ENCODE results near the gene USP32. TPM values are rescaled to one million over a fixed set of nuclear protein-coding genes. Genes with fewer than 3 reads are reported as not detected.

USP32 gene
- total and polyA plus RNA-seq, 2 donors (not counting 1 experiment from before 2014, with no cell fraction given) = 7.7 to 48.8 TPM

DNA sequence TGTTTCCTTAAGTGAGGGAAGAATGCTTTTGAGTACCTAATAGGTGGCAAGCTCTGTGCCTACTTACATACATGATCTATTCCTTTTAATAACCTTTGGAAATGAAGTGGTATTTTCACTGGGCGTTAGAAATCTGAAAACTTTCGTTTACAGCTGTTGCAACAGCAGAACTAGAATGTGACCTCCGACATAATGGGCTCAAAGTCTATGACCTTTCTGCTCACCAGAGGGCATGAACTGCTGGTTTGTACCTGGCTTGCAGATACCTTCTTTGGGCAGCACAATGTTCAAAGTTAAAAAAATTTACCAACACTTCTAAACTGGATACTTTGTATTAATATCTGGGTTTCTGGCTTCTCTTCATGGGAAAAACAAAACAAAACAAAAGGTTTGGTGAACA, 217.9 kb downstream of the USP32 start:
- peaks cover 0 to 15% of the 10 kb centered on the region in 2 experiments for H3K36me3 ChIP-seq (replicated peaks in 1 of 2; ENCODE audit: control extremely low read depth in 1 of 2, control insufficient read depth in 1 of 2, extremely low read depth in 1 of 2, insufficient read depth in 2 of 2, low read length in 1 of 2)
- no peaks in the 10 kb centered on the region for H3K27me3 Mint-ChIP-seq
- no peaks in the 10 kb centered on the region for H3K4me1 ChIP-seq (ENCODE audit: control insufficient read depth in 2 of 2, insufficient read depth in 2 of 2, low read length in 2 of 2)
- H3K9me3 ChIP-seq (ENCODE audit: control extremely low read depth in 1 of 3, control insufficient read depth in 2 of 3, insufficient read depth in 1 of 3, low read length in 2 of 3) = no peaks in the 10 kb centered on the region
- intact Hi-C loops (cut with micrococcal nuclease) = no loop called here
- CTCF ChIA-PET = no interaction called here
- H3K27ac Mint-ChIP-seq = no peak overlapping the region
- ATAC-seq (ENCODE audit: low read depth) (no peak), DNase-seq (no peak)
- H3K4me2 ChIP-seq (replicated peaks; ENCODE audit: low read depth, low read length, poor library complexity, severe bottlenecking) = no peak overlapping the region
- H3K4me3 Mint-ChIP-seq = no peak overlapping the region
- no peaks in the 10 kb centered on the region for H3K9me3 Mint-ChIP-seq (ENCODE audit: insufficient read depth)
- H3K4me1 Mint-ChIP-seq = peaks cover 5% of the 10 kb centered on the region
- TF ChIP-seq, protein P1, sequence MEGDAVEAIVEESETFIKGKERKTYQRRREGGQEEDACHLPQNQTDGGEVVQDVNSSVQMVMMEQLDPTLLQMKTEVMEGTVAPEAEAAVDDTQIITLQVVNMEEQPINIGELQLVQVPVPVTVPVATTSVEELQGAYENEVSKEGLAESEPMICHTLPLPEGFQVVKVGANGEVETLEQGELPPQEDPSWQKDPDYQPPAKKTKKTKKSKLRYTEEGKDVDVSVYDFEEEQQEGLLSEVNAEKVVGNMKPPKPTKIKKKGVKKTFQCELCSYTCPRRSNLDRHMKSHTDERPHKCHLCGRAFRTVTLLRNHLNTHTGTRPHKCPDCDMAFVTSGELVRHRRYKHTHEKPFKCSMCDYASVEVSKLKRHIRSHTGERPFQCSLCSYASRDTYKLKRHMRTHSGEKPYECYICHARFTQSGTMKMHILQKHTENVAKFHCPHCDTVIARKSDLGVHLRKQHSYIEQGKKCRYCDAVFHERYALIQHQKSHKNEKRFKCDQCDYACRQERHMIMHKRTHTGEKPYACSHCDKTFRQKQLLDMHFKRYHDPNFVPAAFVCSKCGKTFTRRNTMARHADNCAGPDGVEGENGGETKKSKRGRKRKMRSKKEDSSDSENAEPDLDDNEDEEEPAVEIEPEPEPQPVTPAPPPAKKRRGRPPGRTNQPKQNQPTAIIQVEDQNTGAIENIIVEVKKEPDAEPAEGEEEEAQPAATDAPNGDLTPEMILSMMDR (IDR thresholded peaks at IDR 0.05) = no peak
- no peak for TF ChIP-seq EZH2 (IDR thresholded peaks at IDR 0.05; ENCODE audit: borderline replicate concordance, insufficient read depth, low read depth, low read length, poor library complexity, severe bottlenecking)
- no peak overlapping the region for H3K9ac ChIP-seq (ENCODE audit: low read length)
- no peak overlapping the region for H2AFZ ChIP-seq (ENCODE audit: insufficient read depth, low read depth, low read length, poor library complexity, severe bottlenecking)
- POLR2A ChIA-PET = no interaction called here
- no peak overlapping the region for H3K27ac ChIP-seq (ENCODE audit: low read length in 2 of 2)
- H3K79me2 ChIP-seq (ENCODE audit: control insufficient read depth, insufficient read depth, low read length) = no peaks in the 10 kb centered on the region
- no peak overlapping the region for H3K4me3 ChIP-seq (ENCODE audit: control extremely low read depth in 1 of 5, extremely low read depth in 1 of 5, insufficient read depth in 1 of 5, low read depth in 2 of 5, low read length in 4 of 5)
- 91% methylated on average over 3 of the region's 3 CpGs for WGBS (ENCODE audit: insufficient coverage)
- H4K20me1 ChIP-seq (ENCODE audit: control insufficient read depth, insufficient read depth, low read length, poor library complexity, severe bottlenecking) = no peaks in the 10 kb centered on the region
- no peaks in the 10 kb centered on the region for H3K27me3 ChIP-seq (replicated peaks in 1 of 4; ENCODE audit: control extremely low read depth in 1 of 4, control insufficient read depth in 3 of 4, insufficient read depth in 4 of 4, low read length in 3 of 4)

DNA sequence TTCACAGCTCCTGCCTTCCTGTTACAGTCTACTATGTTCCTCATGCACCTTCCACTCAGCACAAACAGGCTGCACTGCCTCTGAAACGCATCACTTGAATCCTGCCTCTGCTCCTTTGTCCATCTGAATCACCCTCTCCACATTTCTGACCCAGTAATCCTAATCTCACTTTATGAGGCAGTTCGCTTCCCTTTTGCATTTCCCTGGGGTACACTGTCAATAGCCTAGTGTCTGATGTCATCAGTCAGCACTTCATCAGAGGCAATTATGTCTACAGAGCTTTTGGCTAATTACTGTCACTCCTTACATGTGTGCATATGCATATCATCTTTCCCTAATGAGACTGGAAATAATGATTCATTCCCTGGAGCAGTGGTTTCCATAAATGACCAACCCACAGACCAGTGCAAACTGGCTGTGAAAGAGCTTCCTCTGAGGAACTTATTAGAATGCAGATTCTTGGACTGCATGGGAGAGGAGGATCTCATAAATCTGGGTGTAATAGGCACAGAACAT, 218.6 kb downstream of the USP32 start:
- Histone ChIP-seq H3K4me2 (replicated peaks; ENCODE audit: low read depth, low read length, poor library complexity, severe bottlenecking) (no peak overlapping the region), H3K9me3 (ENCODE audit: control extremely low read depth in 1 of 3, control insufficient read depth in 2 of 3, insufficient read depth in 1 of 3, low read length in 2 of 3) (no peaks in the 10 kb centered on the region), H4K20me1 (ENCODE audit: control insufficient read depth, insufficient read depth, low read length, poor library complexity, severe bottlenecking) (no peaks in the 10 kb centered on the region), H2AFZ (ENCODE audit: insufficient read depth, low read depth, low read length, poor library complexity, severe bottlenecking) (no peak overlapping the region), H3K9ac (ENCODE audit: low read length) (no peak overlapping the region), H3K4me1 (ENCODE audit: control insufficient read depth in 2 of 2, insufficient read depth in 2 of 2, low read length in 2 of 2) (no peaks in the 10 kb centered on the region), H3K79me2 (ENCODE audit: control insufficient read depth, insufficient read depth, low read length) (no peaks in the 10 kb centered on the region), H3K36me3 (replicated peaks in 1 of 2; ENCODE audit: control extremely low read depth in 1 of 2, control insufficient read depth in 1 of 2, extremely low read depth in 1 of 2, insufficient read depth in 2 of 2, low read length in 1 of 2) (peaks cover 0 to 8% of the 10 kb centered on the region in 2 experiments), H3K27me3 (replicated peaks in 1 of 4; ENCODE audit: control extremely low read depth in 1 of 4, control insufficient read depth in 3 of 4, insufficient read depth in 4 of 4, low read length in 3 of 4) (no peaks in the 10 kb centered on the region), H3K4me3 (ENCODE audit: control extremely low read depth in 1 of 5, extremely low read depth in 1 of 5, insufficient read depth in 1 of 5, low read depth in 2 of 5, low read length in 4 of 5) (no peak overlapping the region), H3K27ac (ENCODE audit: low read length in 2 of 2) (no peak overlapping the region)
- ChIA-PET POLR2A (no interaction called here), CTCF (no interaction called here)
- Mint-ChIP-seq H3K4me1 (peaks cover 5% of the 10 kb centered on the region), H3K27ac (no peak overlapping the region), H3K27me3 (no peaks in the 10 kb centered on the region), H3K9me3 (ENCODE audit: insufficient read depth) (no peaks in the 10 kb centered on the region), H3K4me3 (no peak overlapping the region)
- WGBS (ENCODE audit: insufficient coverage) = 74% methylated on average over 2 of the region's 2 CpGs
- intact Hi-C loops (cut with micrococcal nuclease) = no loop called here
- DNase-seq (no peak), ATAC-seq (ENCODE audit: low read depth) (no peak)
- TF ChIP-seq EZH2 (IDR thresholded peaks at IDR 0.05; ENCODE audit: borderline replicate concordance, insufficient read depth, low read depth, low read length, poor library complexity, severe bottlenecking) = no peak
- TF ChIP-seq, protein P1 (IDR thresholded peaks at IDR 0.05) = no peak

All from B cell (primary cell).